Activated naive CD4-positive, alpha-beta T cell treated with anti-CD3 and anti-CD28 coated beads for 36 hours (primary cell): Measurements from ENCODE around the gene SLC34A3. TPM values are rescaled to one million over a fixed set of nuclear protein-coding genes. Genes with fewer than 3 reads are reported as not detected.

Experiments used
- CTCF ChIA-PET: fragments of 350-600 bp; sonication (Branson Sonifier 250); formaldehyde crosslinking; loops from one replicate; lab custom pipeline; 2021; ENCODE audit warnings: antibody characterized with exemption; lab: Charles Lee
- DNase-seq: peaks from one replicate; pipeline ENCODE4 v3.0.0-alpha.2; 2020
- H3K27ac Mint-ChIP-seq: one replicate; pipeline ENCODE4 v1.8.0; 2021; ENCODE audit warnings: mild to moderate bottlenecking, mixed read lengths
- H3K27me3 Mint-ChIP-seq: one replicate; pipeline ENCODE4 v1.8.0; 2021; ENCODE audit warnings: low read depth, mixed read lengths
- H3K36me3 Mint-ChIP-seq: one replicate; pipeline ENCODE4 v1.8.0; 2021; ENCODE audit warnings: low read depth, mixed read lengths
- H3K4me1 Mint-ChIP-seq: one replicate; pipeline ENCODE4 v1.8.0; 2021; ENCODE audit warnings: low read depth, mixed read lengths
- H3K4me3 Mint-ChIP-seq: one replicate; pipeline ENCODE4 v1.8.0; 2021; ENCODE audit warnings: mild to moderate bottlenecking, moderate library complexity, mixed read lengths
- H3K9me3 Mint-ChIP-seq: one replicate; pipeline ENCODE4 v1.8.0; 2021; ENCODE audit warnings: mixed read lengths
- intact Hi-C: fragments of 100-400 bp; cut with micrococcal nuclease; formaldehyde crosslinking; loops from one replicate; pipeline ENCODE4 v1.15.1; 2023
- total RNA-seq, 2 experiments: library from RNA; stranded (reverse); gene quantifications; one replicate each; pipeline ENCODE4 v1.2.3, GENCODE V29; 2021

SLC34A3 gene
- total RNA-seq, 2 experiments from 2014 or later = not detected

DNA sequence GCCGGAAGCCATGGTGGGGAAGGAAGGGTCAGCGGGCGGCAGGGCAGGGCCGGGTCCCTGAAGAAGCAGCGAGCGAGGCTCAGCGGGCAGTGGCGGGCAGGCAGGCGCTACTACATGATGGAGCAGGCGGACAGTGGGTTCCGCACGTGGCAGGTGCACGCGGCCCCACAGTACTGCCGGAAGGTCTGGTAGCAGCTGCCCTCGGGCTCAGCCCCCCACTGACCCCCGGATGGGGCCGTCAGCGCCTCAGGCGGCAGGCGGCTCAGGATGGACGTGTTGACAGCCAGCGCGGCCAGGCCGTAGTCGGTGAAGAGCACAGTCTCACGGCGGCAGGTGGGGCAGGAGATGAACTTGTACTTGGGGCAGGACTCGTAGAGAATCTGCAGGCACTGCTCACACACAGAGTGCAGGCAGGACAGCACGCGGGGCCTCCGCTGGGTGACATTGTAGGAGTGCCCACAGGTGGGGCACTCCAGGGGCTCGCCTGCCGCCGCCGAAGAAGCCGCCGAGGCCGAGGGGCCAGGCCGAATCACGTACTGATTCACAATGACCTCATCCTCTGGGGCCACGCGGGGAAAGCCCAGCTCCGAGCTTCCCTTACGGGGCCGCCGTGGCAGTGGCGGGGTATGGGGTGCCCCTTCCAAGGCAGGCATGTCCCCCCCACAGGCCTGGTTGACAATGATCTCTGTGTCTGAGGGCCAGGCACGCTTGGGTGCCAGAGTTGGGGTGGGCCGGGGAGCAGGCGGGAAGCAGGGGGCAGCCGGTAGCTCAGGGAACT is 10.2 kb upstream of the SLC34A3 start:
- no peaks in the 10 kb centered on the region for H3K9me3 Mint-ChIP-seq
- H3K36me3 Mint-ChIP-seq = no peaks in the 10 kb centered on the region
- H3K4me3 Mint-ChIP-seq = peak overlapping the region; percentile 40
- no peaks in the 10 kb centered on the region for H3K27me3 Mint-ChIP-seq
- no peak for DNase-seq
- intact Hi-C loops = loop anchor here (10.0 kb wide), 1 partner anchor 336 kb away; the partner anchor contains the start of gene TRAF2
- CTCF ChIA-PET = no interaction called here
- peaks cover 4% of the 10 kb centered on the region for H3K4me1 Mint-ChIP-seq
- H3K27ac Mint-ChIP-seq = no peak overlapping the region

DNA sequence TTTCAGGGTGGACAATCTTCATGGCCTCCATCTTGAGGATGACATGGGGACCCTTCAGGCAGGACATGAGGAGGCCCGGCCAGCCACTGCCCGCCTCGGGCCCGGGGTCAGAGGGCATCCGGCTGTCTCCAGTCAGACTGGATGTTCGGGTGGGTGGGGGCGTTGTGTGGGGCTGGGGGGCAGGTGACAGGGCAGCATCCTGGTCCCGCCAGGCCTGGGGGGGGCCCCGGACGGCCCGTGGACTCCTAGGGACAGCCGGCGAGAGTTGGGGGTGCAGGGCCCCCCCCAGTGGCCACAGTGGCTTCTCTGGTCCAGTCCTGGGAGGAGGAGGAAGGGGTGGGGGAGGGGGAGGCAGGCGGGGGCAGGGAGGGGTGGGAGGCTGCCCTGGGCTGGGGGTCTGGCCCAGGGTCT is 9.6 kb upstream of the SLC34A3 start:
- no peaks in the 10 kb centered on the region for H3K36me3 Mint-ChIP-seq
- intact Hi-C loops = loop anchor here (10.0 kb wide), 1 partner anchor 336 kb away; the partner anchor contains the start of gene TRAF2
- H3K27ac Mint-ChIP-seq = no peak overlapping the region
- no peaks in the 10 kb centered on the region for H3K27me3 Mint-ChIP-seq
- no peak for DNase-seq
- CTCF ChIA-PET = no interaction called here
- H3K4me3 Mint-ChIP-seq = peak overlapping the region; percentile 40
- H3K9me3 Mint-ChIP-seq = no peaks in the 10 kb centered on the region
- peaks cover 4% of the 10 kb centered on the region for H3K4me1 Mint-ChIP-seq

DNA sequence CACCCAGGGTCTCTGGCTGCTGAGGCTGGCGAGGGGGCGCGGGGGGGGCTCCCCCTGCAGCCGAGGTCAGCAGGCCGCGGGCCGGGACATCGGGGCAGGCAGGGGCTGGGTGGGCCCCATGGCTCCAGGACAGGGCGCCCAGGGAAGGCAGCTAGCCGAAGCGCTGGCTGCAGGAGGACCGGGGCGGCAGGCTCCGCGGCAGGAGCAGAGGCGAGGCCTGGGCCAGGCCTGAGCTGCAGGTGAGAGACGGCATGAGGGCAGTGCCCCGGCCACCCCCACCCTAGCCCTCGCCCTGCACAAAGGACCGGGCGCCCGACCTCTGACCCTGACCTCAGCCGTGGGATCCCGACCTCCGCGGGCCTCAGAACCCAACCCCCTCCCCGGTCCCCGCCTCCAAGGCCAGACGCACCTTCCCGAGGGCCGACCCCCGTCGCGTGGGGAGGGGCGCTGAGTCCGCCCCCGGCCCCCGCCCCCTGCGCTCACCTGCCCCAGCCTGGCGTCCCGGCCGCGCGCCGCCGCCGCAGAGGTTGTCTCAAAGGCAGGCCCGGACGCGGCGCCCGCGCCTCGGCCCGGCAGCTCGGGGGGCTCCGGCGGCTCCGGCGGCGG is 9.1 kb upstream of the SLC34A3 start:
- Mint-ChIP-seq H3K4me1 (peaks cover 4% of the 10 kb centered on the region), H3K27ac (no peak overlapping the region), H3K27me3 (no peaks in the 10 kb centered on the region), H3K9me3 (no peaks in the 10 kb centered on the region), H3K36me3 (no peaks in the 10 kb centered on the region), H3K4me3 (no peak overlapping the region)
- CTCF ChIA-PET = interaction anchor here (1.3 kb wide), 1 partner anchor 101 kb away, joined by 3 read pairs; no protein-coding TSS in a partner anchor
- intact Hi-C loops = loop anchor here (10.0 kb wide), 1 partner anchor 337 kb away; the partner anchor contains the start of gene TRAF2
- no peak for DNase-seq

DNA sequence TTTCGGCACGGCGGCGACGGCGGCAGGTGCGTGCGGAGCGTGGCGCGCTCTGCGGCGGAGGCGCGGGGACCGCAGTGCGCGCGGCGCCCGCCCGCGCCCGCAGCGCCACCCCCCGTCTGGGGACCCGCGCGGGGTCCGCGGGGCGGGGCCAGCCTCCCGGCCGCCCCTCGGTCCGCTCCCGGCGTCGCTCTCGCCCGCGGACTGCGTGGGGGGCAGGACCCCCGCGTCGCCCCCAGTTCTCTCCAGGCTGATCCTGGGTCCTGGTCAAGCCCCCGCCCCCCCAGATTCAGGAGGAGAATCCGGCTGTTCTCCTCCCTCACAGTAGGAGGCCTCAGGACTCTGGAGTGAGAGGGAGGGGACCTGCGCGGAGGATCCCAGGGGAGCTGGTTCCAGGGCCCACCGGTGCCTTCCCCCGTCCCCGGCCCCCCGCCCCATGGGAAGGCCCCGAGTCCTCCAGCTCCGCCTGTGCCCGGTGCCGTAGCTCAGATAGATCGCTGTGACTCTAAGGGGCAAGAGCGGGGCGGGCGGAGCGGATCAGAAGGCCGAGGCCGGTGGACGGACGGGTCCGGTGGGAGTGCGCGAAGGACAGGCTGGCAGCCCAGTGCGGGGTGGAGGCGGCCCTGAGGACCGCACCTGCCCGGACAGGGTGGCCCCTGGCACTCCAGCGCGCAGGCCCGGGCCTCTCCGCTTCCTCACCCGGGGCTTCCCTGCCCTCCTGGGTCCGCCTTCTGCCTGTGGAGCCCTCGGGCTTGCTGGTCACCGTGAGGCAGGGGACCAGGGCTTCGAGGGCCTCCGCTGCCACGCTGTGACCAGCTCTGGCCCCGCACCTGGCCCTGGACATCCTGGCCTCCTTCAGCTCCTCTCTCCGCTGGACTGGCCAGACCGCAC is 8.3 kb upstream of the SLC34A3 start, which contains the start of gene RNF208:
Gene RNF208 (minus strand): TSS at position 51 of the 888 bp plus-strand sequence. CDS start 1,028 bp downstream, outside the sequence.
- Mint-ChIP-seq H3K27me3 (no peaks in the 10 kb centered on the region), H3K9me3 (no peaks in the 10 kb centered on the region), H3K4me3 (peak within 1 kb of the TSS; percentile 85), H3K36me3 (no peaks in the 10 kb centered on the region), H3K27ac (no peak within 1 kb of the TSS), H3K4me1 (peaks cover 5% of the 10 kb centered on the region)
- peak; percentile 36 for DNase-seq
- intact Hi-C loops = loop anchor here (1.0 to 10.0 kb wide), 9 partner anchors 17 to 338 kb away; partner anchors contain the start of genes ANAPC2, MAN1B1, NDOR1 and NELFB
- CTCF ChIA-PET = interaction anchor here (1.3 to 2.4 kb wide), 4 partner anchors 14 to 102 kb away, joined by 3 to 17 read pairs (median 4); no protein-coding TSS in a partner anchor

DNA sequence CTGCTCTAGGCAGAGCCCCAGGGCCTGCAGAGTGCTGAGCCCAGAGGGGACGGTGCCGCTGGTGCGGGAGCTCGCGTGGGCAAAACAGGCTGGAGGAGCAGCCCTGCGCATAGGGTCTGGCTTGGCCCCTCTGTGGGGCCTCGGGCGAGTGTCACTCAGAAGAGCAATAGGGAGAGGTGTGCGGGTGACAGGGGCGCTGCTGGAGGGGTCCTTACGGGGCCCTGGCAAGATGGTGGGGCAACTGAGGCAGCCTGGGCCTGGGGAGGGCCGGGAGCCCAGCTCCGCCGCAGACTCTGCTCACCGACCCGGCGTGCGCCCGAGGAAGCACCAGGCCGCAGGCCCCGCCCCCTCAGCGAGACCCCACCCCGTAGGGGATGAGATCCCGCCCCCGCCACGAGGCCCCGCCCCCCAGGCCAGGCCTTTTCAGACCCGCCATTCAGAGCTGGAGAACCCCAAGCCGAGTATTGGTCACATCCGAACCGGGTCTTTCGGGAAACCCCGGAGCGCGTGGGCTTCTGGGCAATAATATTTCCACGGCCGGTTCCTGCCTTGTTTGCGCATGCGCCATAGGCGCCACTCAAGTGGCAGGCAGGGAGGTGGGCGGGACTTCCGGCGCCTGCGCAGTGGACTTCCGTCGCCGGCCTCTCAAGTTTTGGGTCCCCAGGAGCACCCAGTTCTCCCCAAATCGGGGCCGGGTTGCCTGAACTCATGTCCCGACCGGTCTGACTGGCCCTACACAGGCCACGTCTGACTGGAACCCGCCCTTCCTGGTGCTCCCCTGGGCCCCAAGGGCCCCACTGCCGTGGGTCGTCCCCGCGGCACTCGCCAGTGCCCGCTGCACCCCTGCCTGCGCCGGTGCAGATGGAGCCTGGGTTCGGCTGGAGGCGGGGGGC is 7.4 kb upstream of the SLC34A3 start:
- peak; percentile 99 for DNase-seq
- Mint-ChIP-seq H3K36me3 (no peaks in the 10 kb centered on the region), H3K4me3 (peak overlapping the region; percentile 85), H3K27ac (no peak overlapping the region), H3K27me3 (peaks cover 2% of the 10 kb centered on the region), H3K9me3 (no peaks in the 10 kb centered on the region), H3K4me1 (peaks cover 8% of the 10 kb centered on the region)
- intact Hi-C loops = loop anchor here (1.0 to 10.0 kb wide), 9 partner anchors 18 to 339 kb away; partner anchors contain the start of genes ANAPC2, MAN1B1, NDOR1 and NELFB
- CTCF ChIA-PET = interaction anchor here (0.7 to 2.4 kb wide), 6 partner anchors 13 to 227 kb away, joined by 3 to 17 read pairs (median 4); no protein-coding TSS in a partner anchor

DNA sequence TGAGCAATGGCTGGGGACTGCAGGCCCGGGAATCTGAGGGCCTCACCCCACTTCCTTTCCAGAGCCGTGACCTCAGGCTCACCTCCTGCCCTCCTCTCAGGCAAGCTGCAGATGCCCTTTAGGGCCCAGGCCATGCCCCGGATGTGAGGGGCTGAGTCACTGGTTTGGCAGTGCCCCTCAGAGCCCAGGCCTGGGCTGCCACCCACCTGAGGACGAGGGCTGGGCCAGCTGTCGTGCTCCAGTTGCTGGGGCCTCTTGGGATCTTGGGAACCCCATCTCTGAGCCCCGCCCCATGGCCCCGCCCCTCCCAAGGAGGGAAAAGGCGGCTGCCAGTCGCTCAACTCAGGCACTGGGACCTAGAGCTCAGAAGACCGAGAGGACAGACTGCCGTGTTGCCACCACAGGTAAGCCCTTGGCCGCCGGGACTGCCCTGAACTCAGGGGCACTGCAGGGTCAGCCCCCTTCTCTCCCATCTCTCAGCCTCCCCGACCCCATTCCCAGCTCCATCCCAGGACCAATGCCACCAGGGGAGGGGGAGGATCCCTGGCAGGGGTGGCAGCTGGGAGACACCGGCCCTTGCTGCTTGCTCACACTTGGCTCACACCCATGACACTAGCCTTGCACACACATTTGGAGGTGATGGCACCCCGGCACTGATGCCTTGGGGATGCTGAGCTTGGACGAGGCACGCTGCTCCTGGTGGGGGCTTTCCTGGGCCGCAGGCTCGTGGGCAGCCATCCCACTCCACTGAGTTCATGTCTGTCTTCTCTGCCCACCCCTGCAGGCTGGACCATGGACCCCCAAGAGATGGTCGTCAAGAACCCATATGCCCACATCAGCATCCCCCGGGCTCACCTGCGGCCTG is 5.6 kb upstream of the SLC34A3 start, which contains the start of gene CYSRT1:
Gene CYSRT1 (plus strand): TSS at position 345 of the 865 bp plus-strand sequence. CDS start 448 bp downstream, at position 793.
- H3K36me3 Mint-ChIP-seq = no peaks in the 10 kb centered on the region
- H3K4me3 Mint-ChIP-seq = peak within 1 kb of the TSS; percentile 85
- H3K4me1 Mint-ChIP-seq = peaks cover 8% of the 10 kb centered on the region
- CTCF ChIA-PET = interaction anchor here (0.8 to 1.0 kb wide), 2 partner anchors 157 to 178 kb away, joined by 3 read pairs; no protein-coding TSS in a partner anchor
- H3K9me3 Mint-ChIP-seq = no peaks in the 10 kb centered on the region
- peak; percentile 30 for DNase-seq
- peaks cover 2% of the 10 kb centered on the region for H3K27me3 Mint-ChIP-seq
- intact Hi-C loops = loop anchor here (10.0 kb wide), 1 partner anchor 340 kb away; the partner anchor contains the start of gene TRAF2
- no peak within 1 kb of the TSS for H3K27ac Mint-ChIP-seq

DNA sequence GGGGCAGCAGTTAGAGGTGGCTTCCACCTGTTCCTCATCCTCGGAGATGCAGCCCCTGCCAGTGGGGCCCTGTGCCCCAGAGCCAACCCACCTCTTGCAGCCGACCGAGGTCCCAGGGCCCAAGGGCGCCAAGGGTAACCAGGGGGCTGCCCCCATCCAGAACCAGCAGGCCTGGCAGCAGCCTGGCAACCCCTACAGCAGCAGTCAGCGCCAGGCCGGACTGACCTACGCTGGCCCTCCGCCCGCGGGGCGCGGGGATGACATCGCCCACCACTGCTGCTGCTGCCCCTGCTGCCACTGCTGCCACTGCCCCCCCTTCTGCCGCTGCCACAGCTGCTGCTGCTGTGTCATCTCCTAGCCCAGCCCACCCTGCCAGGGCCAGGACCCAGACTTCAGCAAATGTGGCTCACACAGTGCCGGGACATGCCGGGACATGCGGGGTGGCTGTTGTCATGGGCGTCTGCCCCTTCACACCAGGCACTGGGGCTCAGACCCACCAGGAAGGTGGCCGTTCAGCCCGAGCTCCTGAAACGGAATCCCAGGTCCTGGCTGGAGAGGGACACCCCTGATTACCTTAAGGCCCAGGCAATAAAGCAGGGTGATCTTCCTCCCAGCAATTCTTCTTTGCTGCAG is 4.9 kb upstream of the SLC34A3 start:
- H3K9me3 Mint-ChIP-seq = no peaks in the 10 kb centered on the region
- no peak overlapping the region for H3K27ac Mint-ChIP-seq
- H3K4me3 Mint-ChIP-seq = no peak overlapping the region
- DNase-seq = no peak
- peaks cover 2% of the 10 kb centered on the region for H3K27me3 Mint-ChIP-seq
- intact Hi-C loops = loop anchor here (10.0 kb wide), 1 partner anchor 341 kb away; the partner anchor contains the start of gene TRAF2
- CTCF ChIA-PET = interaction anchor here (0.6 to 2.9 kb wide), 11 partner anchors 11 to 466 kb away, joined by 3 to 22 read pairs (median 7); partner anchors contain the start of gene DPP7
- H3K36me3 Mint-ChIP-seq = no peaks in the 10 kb centered on the region
- H3K4me1 Mint-ChIP-seq = peaks cover 8% of the 10 kb centered on the region

DNA sequence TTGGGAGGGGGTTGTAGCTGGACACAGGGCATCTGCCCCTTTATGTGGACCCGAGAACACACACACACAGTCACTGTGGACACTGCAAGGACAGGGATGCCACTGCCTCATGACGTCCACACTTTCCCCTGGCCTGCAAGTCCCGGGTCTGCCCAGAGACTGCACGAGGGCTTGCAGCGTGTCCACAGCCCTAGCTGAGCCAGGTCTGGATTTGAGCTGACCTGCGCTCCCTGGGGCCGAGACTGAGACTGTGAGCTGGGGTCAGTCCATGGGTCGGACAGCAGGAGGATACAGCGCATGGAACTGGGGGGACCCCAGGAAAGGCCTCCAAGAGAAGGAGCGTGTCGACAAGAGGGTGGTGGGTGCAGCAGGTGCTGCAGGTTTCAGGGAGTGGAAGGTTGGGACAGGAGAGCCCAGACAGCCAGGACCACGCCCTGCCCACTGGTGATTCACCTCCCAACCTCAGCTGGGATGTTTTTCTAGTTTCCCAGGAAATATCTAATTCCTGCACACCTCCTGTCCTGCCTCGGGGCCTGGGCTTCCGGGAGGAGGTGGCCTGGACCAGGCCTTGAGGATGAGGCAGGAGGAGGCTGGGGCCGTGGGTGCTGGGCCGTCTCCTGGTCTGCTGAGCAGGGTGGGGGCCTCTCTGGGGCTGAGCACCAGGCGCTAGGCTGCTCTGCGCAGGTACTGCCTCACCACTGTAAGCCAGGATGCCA is 4.2 kb upstream of the SLC34A3 start:
- no peaks in the 10 kb centered on the region for H3K9me3 Mint-ChIP-seq
- no peak overlapping the region for H3K27ac Mint-ChIP-seq
- peaks cover 2% of the 10 kb centered on the region for H3K27me3 Mint-ChIP-seq
- H3K36me3 Mint-ChIP-seq = no peaks in the 10 kb centered on the region
- peaks cover 8% of the 10 kb centered on the region for H3K4me1 Mint-ChIP-seq
- H3K4me3 Mint-ChIP-seq = no peak overlapping the region
- intact Hi-C loops = loop anchor here (1.0 to 10.0 kb wide), 3 partner anchors 37 to 342 kb away; partner anchors contain the start of gene TRAF2
- CTCF ChIA-PET = interaction anchor here (0.6 to 2.9 kb wide), 12 partner anchors 10 to 467 kb away, joined by 3 to 22 read pairs (median 8); partner anchors contain the start of gene DPP7
- no peak for DNase-seq
